HepG2 (cell line): ENCODE measurements around the gene HSPA1B. TPM values are rescaled to one million over a fixed set of nuclear protein-coding genes. Genes with fewer than 3 reads are reported as not detected.
A peak's percentile ranks its signal among the peaks of the same experiment; 100 is the strongest.

ENCODE experiments used
- CENPX ChIP-seq: sonication (generic); formaldehyde crosslinking; IDR thresholded peaks from 2 replicates; pipeline ENCODE4 v1.9.0; 2021; ENCODE audit warnings: mild to moderate bottlenecking, missing genetic modification reagents, moderate library complexity
- DNMT3B ChIP-seq: conservative IDR thresholded peaks from 2 replicates; pipeline ENCODE4 v1.6.1; 2016; ENCODE audit warnings: missing biosample characterization, control low read depth
- EED ChIP-seq: sonication (generic); formaldehyde crosslinking; IDR thresholded peaks from 2 replicates; pipeline ENCODE4 v1.5.0; 2020; ENCODE audit warnings: mild to moderate bottlenecking, missing genetic modification reagents
- KMT2A ChIP-seq: sonication (generic); formaldehyde crosslinking; IDR thresholded peaks from 2 replicates; pipeline ENCODE4 v1.4.0; 2020; ENCODE audit warnings: missing genetic modification reagents
- MED13 ChIP-seq: sonication (generic); formaldehyde crosslinking; IDR thresholded peaks from 2 replicates; pipeline ENCODE4 v1.5.0; 2020; ENCODE audit warnings: missing genetic modification reagents
- MXD4 ChIP-seq: IDR thresholded peaks from 2 replicates; pipeline ENCODE4 v1.6.1; 2016; ENCODE audit warnings: mild to moderate bottlenecking, missing biosample characterization, missing genetic modification reagents
- RBFOX2 ChIP-seq: fragments of 200-400 bp; formaldehyde crosslinking; IDR thresholded peaks from 2 replicates; pipeline ENCODE4 v1.6.1; 2017; ENCODE audit warnings: low read depth, mild to moderate bottlenecking, low read length
- ZNF224 ChIP-seq: sonication (generic); formaldehyde crosslinking; IDR thresholded peaks from 2 replicates; pipeline ENCODE4 v1.5.0; 2020; ENCODE audit warnings: mild to moderate bottlenecking, missing genetic modification reagents
- ZNF350 ChIP-seq: sonication (generic); formaldehyde crosslinking; IDR thresholded peaks from 2 replicates; pipeline ENCODE4 v1.4.0; 2020; ENCODE audit warnings: mild to moderate bottlenecking, low read depth, missing genetic modification reagents, borderline replicate concordance
- ZNF589 ChIP-seq: sonication (generic); formaldehyde crosslinking; conservative IDR thresholded peaks from 2 replicates; pipeline ENCODE4 v1.8.0; 2022; ENCODE audit warnings: mild to moderate bottlenecking, moderate library complexity, missing genetic modification reagents
- ZNF614 ChIP-seq: IDR thresholded peaks from 2 replicates; pipeline ENCODE4 v1.6.1; 2018; ENCODE audit warnings: missing biosample characterization, missing genetic modification reagents, inconsistent platforms, borderline replicate concordance
- polyA plus RNA-seq, 8 experiments: library from polyadenylated mRNA; depleted of rRNA in 3 of 8; stranded (reverse) in 7 of 8; unstranded in 1 of 8; fragments of >200 nt; fragmentation: Illumina TruSeq in 4 of 8; extraction: Trizol in 4 of 8; gene quantifications; 2 replicates each; pipeline versions ENCODE4 v1.2.1 to v1.2.3, GENCODE V29; 2011 to 2016; ENCODE audit warnings: low read depth in 4 of 8, missing spikeins in 1 of 8, mixed read lengths in 1 of 8; ENCODE audit not compliant: insufficient read depth in 1 of 8
- total RNA-seq, 5 experiments: library from RNA; depleted of rRNA; stranded (reverse); fragments of >200 nt; fragmentation: Illumina TruSeq; extraction: Trizol; gene quantifications; 2 replicates each; pipeline ENCODE4 v1.2.3, GENCODE V29; 2016; ENCODE audit warnings: low read depth in 1 of 5
- TF ChIP-seq, protein P1 (sequence below): sonication (generic); formaldehyde crosslinking; IDR thresholded peaks from 2 replicates; pipeline ENCODE4 v1.4.0; 2020; ENCODE audit warnings: mild to moderate bottlenecking, missing genetic modification reagents
- TF ChIP-seq, protein P2 (sequence below): conservative IDR thresholded peaks from 2 replicates; pipeline ENCODE4 v1.6.1; 2018; ENCODE audit warnings: missing genetic modification reagents
- TF ChIP-seq, protein P3 (sequence below): sonication (generic); formaldehyde crosslinking; IDR thresholded peaks from 2 replicates; pipeline ENCODE4 v1.4.0; 2020; ENCODE audit warnings: missing genetic modification reagents, mild to moderate bottlenecking, borderline replicate concordance
- TF ChIP-seq, protein P4 (sequence below): sonication (generic); formaldehyde crosslinking; IDR thresholded peaks from 2 replicates; pipeline ENCODE4 v1.4.0; 2020; ENCODE audit warnings: mild to moderate bottlenecking, missing genetic modification reagents
- TF ChIP-seq, protein P5 (sequence below): sonication (generic); formaldehyde crosslinking; IDR thresholded peaks from 2 replicates; pipeline ENCODE4 v1.8.1; 2023; ENCODE audit warnings: mild to moderate bottlenecking, inconsistent platforms, moderate library complexity, missing genetic modification reagents, borderline replicate concordance

Gene HSPA1B
- total and polyA plus RNA-seq, 2 of the 13 experiments (the other 11 are each of a cell fraction or from before 2014, with no cell fraction given), result 26.0 to 186 TPM

DNA sequence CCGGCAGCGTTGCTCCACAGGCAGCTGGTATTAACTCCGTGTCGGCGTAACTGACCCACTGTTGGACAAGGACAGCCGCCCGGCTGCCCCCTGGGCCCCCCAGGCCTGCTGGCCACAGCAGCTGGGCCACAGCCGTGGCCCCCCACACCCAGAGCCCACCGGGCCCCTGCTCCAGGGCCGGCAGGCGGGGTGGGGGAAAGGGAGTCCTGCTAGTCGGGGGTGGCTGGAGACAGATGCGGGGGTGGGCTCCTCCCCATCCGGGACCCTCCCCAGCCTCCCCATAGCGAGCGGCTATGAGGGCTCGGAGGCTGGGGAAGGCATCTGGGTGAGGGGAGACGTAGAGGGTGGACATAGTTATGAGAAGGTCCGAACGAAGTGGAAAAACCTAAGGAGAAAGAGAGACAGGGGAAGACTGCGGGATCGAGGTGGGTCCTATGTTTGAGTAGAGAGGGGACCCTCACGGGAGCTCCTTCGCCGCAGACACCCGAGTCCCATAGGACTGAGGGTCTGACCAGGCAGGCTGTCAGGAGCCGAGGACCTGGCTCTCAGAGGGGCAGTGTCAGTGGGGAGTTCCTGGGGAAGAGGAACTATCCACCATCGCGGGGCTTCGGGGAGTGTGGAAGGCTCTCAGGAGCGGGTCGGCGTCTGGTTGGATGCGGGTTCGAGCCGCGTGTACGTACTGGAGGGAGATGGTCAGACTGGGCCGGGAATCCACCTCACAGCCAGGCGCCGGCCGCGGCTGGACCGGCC, 32.5 kb upstream of the HSPA1B start (continued):
- TF ChIP-seq CENPX (CRISPR knock-in tag) (no peak), ZNF224 (CRISPR knock-in tag) (no peak), KMT2A (CRISPR knock-in tag) (no peak; the same call in 1 of the 2 replicates), ZNF614 (0 out of 2 replicates have a peak, but pooled peaks have one; percentile 28), EED (no peak), MED13 (CRISPR knock-in tag) (no peak; the same call in 1 of the 2 replicates), ZNF589 (no peak; the same call in 1 of the 2 replicates), DNMT3B (CRISPR knock-in tag) (no peak), ZNF350 (CRISPR knock-in tag) (no peak; the same call in 1 of the 2 replicates), MXD4 (CRISPR knock-in tag) (no peak), RBFOX2 (peak; percentile 93; the same call in 1 of the 2 replicates)
- TF ChIP-seq, protein P1, sequence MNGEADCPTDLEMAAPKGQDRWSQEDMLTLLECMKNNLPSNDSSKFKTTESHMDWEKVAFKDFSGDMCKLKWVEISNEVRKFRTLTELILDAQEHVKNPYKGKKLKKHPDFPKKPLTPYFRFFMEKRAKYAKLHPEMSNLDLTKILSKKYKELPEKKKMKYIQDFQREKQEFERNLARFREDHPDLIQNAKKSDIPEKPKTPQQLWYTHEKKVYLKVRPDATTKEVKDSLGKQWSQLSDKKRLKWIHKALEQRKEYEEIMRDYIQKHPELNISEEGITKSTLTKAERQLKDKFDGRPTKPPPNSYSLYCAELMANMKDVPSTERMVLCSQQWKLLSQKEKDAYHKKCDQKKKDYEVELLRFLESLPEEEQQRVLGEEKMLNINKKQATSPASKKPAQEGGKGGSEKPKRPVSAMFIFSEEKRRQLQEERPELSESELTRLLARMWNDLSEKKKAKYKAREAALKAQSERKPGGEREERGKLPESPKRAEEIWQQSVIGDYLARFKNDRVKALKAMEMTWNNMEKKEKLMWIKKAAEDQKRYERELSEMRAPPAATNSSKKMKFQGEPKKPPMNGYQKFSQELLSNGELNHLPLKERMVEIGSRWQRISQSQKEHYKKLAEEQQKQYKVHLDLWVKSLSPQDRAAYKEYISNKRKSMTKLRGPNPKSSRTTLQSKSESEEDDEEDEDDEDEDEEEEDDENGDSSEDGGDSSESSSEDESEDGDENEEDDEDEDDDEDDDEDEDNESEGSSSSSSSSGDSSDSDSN (CRISPR knock-in tag), result no peak
- TF ChIP-seq, protein P2, sequence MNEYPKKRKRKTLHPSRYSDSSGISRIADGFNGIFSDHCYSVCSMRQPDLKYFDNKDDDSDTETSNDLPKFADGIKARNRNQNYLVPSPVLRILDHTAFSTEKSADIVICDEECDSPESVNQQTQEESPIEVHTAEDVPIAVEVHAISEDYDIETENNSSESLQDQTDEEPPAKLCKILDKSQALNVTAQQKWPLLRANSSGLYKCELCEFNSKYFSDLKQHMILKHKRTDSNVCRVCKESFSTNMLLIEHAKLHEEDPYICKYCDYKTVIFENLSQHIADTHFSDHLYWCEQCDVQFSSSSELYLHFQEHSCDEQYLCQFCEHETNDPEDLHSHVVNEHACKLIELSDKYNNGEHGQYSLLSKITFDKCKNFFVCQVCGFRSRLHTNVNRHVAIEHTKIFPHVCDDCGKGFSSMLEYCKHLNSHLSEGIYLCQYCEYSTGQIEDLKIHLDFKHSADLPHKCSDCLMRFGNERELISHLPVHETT (CRISPR knock-in tag), result no peak
- TF ChIP-seq, protein P3, sequence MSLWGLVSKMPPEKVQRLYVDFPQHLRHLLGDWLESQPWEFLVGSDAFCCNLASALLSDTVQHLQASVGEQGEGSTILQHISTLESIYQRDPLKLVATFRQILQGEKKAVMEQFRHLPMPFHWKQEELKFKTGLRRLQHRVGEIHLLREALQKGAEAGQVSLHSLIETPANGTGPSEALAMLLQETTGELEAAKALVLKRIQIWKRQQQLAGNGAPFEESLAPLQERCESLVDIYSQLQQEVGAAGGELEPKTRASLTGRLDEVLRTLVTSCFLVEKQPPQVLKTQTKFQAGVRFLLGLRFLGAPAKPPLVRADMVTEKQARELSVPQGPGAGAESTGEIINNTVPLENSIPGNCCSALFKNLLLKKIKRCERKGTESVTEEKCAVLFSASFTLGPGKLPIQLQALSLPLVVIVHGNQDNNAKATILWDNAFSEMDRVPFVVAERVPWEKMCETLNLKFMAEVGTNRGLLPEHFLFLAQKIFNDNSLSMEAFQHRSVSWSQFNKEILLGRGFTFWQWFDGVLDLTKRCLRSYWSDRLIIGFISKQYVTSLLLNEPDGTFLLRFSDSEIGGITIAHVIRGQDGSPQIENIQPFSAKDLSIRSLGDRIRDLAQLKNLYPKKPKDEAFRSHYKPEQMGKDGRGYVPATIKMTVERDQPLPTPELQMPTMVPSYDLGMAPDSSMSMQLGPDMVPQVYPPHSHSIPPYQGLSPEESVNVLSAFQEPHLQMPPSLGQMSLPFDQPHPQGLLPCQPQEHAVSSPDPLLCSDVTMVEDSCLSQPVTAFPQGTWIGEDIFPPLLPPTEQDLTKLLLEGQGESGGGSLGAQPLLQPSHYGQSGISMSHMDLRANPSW, result no peak
- TF ChIP-seq, protein P4, sequence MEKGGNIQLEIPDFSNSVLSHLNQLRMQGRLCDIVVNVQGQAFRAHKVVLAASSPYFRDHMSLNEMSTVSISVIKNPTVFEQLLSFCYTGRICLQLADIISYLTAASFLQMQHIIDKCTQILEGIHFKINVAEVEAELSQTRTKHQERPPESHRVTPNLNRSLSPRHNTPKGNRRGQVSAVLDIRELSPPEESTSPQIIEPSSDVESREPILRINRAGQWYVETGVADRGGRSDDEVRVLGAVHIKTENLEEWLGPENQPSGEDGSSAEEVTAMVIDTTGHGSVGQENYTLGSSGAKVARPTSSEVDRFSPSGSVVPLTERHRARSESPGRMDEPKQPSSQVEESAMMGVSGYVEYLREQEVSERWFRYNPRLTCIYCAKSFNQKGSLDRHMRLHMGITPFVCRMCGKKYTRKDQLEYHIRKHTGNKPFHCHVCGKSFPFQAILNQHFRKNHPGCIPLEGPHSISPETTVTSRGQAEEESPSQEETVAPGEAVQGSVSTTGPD (CRISPR knock-in tag), result no peak
- TF ChIP-seq, protein P5, sequence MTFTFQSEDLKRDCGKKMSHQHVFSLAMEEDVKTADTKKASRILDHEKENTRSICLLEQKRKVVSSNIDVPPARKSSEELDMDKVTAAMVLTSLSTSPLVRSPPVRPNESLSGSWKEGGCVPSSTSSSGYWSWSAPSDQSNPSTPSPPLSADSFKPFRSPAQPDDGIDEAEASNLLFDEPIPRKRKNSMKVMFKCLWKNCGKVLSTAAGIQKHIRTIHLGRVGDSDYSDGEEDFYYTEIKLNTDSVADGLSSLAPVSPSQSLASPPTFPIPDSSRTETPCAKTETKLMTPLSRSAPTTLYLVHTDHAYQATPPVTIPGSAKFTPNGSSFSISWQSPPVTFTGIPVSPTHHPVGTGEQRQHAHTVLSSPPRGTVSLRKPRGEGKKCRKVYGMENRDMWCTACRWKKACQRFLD (CRISPR knock-in tag), result no peak
